HepG2 (cell line): Measurements from ENCODE around the gene PMEL. TPM values are rescaled to one million over a fixed set of nuclear protein-coding genes. Genes with fewer than 3 reads are reported as not detected.

Source experiments
- ATAC-seq: fragments of 200-7000 bp; cut with Tn5 transposase; 3 replicates; pipeline ENCODE4 v1.9.1; 2020; ENCODE audit warnings: mild to moderate bottlenecking, moderate library complexity
- BruUV-seq: library from RNA; stranded (reverse); fragments of 400-500 nt; replicated peaks from 2 replicates; lab custom pipeline; 2021; lab: Mats Ljungman, UMichigan
- CTCF ChIA-PET: fragments of 300-600 bp; formaldehyde crosslinking; extraction: SDS; loops from one replicate; lab custom pipeline; 2021; ENCODE audit warnings: low total read pairs, inconsistent platforms, low intra/inter-chr PET ratio; lab: Yijun Ruan, JAX
- POLR2A ChIA-PET: fragments of 350-600 bp; sonication (Branson Sonifier 250); formaldehyde crosslinking; loops from one replicate; lab custom pipeline; 2020; ENCODE audit warnings: antibody characterized with exemption, inconsistent platforms; lab: Yijun Ruan, JAX
- DNase-seq: peaks from one replicate; pipeline ENCODE4 v3.0.0-alpha.2; 2015; ENCODE audit warnings: low spot score
- FAIRE-seq: peaks from 3 replicates; lab custom pipeline; 2011; peaks lifted over from hg19 to GRCh38; lab: Jason Lieb, UNC
- H2AFZ ChIP-seq: one replicate; pipeline ENCODE4 v1.6.1; 2011; ENCODE audit warnings: low read length, inconsistent platforms
- H3K27ac ChIP-seq: fragments of 300-600 bp; 3 replicates; pipeline ENCODE4 v1.8.0; 2011; ENCODE audit warnings: mixed run types, mild to moderate bottlenecking, mixed read lengths, low read length, inconsistent platforms; ENCODE audit not compliant: insufficient read depth; ENCODE audit errors: extremely low read length
- H3K27me3 ChIP-seq, 2 experiments: fragments of 200-600 bp in 1 of 2; 2 replicates in 1 of 2; 3 replicates in 1 of 2; pipeline versions ENCODE4 v1.6.0 to v1.8.0; 2011; ENCODE audit warnings: low read length in 2 of 2, mild to moderate bottlenecking in 2 of 2, moderate library complexity in 2 of 2, inconsistent platforms in 1 of 2; ENCODE audit not compliant: insufficient read depth in 2 of 2, control insufficient read depth in 1 of 2
- H3K36me3 ChIP-seq, 2 experiments: fragments of 200-600 bp in 1 of 2; replicated peaks in 1 of 2; 2 replicates in 1 of 2; 3 replicates in 1 of 2; pipeline versions ENCODE4 v1.5.1 to v1.8.0; 2011; ENCODE audit warnings: low read length in 2 of 2, inconsistent platforms in 1 of 2; ENCODE audit not compliant: insufficient read depth in 2 of 2, control insufficient read depth in 1 of 2
- H3K4me1 ChIP-seq: 2 replicates; pipeline ENCODE4 v1.5.1; 2012; ENCODE audit warnings: low read length, inconsistent platforms; ENCODE audit not compliant: insufficient read depth
- H3K4me2 ChIP-seq: 2 replicates; pipeline ENCODE4 v1.6.0; 2011; ENCODE audit warnings: low read depth, low read length, inconsistent platforms
- H3K4me3 ChIP-seq, 3 experiments: fragments of 200-600 bp in 1 of 3; sonication (generic), shearing (Covaris generic) in 1 of 3; replicated peaks in 1 of 3; 2 replicates each; pipeline ENCODE4 v1.5.1; 2011 to 2016; ENCODE audit warnings: low read length in 3 of 3, inconsistent platforms in 2 of 3, low read depth in 2 of 3, mild to moderate bottlenecking in 2 of 3, control low read depth in 1 of 3, mixed read lengths in 1 of 3; ENCODE audit not compliant: insufficient read depth in 1 of 3
- H3K79me2 ChIP-seq: one replicate; pipeline ENCODE4 v1.6.1; 2011; ENCODE audit warnings: low read length, inconsistent platforms; ENCODE audit not compliant: insufficient read depth
- H3K9ac ChIP-seq: 2 replicates; pipeline ENCODE4 v1.6.0; 2011; ENCODE audit warnings: mild to moderate bottlenecking, low read depth, low read length, inconsistent platforms; ENCODE audit not compliant: insufficient read depth
- H3K9me3 ChIP-seq: 2 replicates; pipeline ENCODE4 v1.5.1; 2012; ENCODE audit warnings: mild to moderate bottlenecking, low read length
- H4K20me1 ChIP-seq: 2 replicates; pipeline ENCODE4 v1.6.0; 2011; ENCODE audit warnings: inconsistent platforms, mild to moderate bottlenecking, low read length, moderate library complexity; ENCODE audit not compliant: insufficient read depth
- HNF4A ChIP-seq: sonication (generic); formaldehyde crosslinking; IDR thresholded peaks from 2 replicates; pipeline ENCODE4 v1.4.0; 2020; ENCODE audit warnings: missing genetic modification reagents
- HNF4G ChIP-seq, 2 experiments: sonication (generic) in 1 of 2; formaldehyde crosslinking in 1 of 2; IDR thresholded peaks; 2 replicates each; pipeline versions ENCODE4 v1.4.0 to v1.6.1; 2011 to 2020; ENCODE audit warnings: borderline replicate concordance in 2 of 2, low read depth in 2 of 2, mild to moderate bottlenecking in 2 of 2, low read length in 1 of 2, missing genetic modification reagents in 1 of 2, moderate library complexity in 1 of 2
- IRF2 ChIP-seq: IDR thresholded peaks from 2 replicates; pipeline ENCODE4 v1.6.1; 2018; ENCODE audit warnings: missing genetic modification reagents, missing compliant biosample characterization
- NR2C2 ChIP-seq: sonication (generic); formaldehyde crosslinking; IDR thresholded peaks from 2 replicates; pipeline ENCODE4 v1.4.0; 2020; ENCODE audit warnings: missing genetic modification reagents, mild to moderate bottlenecking, moderate library complexity, borderline replicate concordance
- RFXANK ChIP-seq: IDR thresholded peaks from 2 replicates; pipeline ENCODE4 v1.6.1; 2016
- ZNF276 ChIP-seq: sonication (generic); formaldehyde crosslinking; IDR thresholded peaks from 2 replicates; pipeline ENCODE4 v1.4.0; 2020; ENCODE audit warnings: mild to moderate bottlenecking, low read depth, missing genetic modification reagents
- ZNF343 ChIP-seq: sonication (generic); formaldehyde crosslinking; IDR thresholded peaks from 2 replicates; pipeline ENCODE4 v1.4.0; 2020; ENCODE audit warnings: mild to moderate bottlenecking, missing genetic modification reagents
- ZNF687 ChIP-seq: sonication (generic); formaldehyde crosslinking; IDR thresholded peaks from 2 replicates; pipeline ENCODE4 v1.5.1; 2020; ENCODE audit warnings: mild to moderate bottlenecking, missing genetic modification reagents, moderate library complexity
- WGBS: methylation state at CpG from one replicate; pipeline ENCODE4 v1.1.6; 2017; ENCODE audit warnings: low lambda C conversion rate; 5-methylcytosine and 5-hydroxymethylcytosine counted together
- in situ Hi-C: cut with HindIII; loops from 2 replicates; pipeline ENCODE4 v1.10.0; 2017; ENCODE audit warnings: low pct_unique_long_range_greater_than_20kb; ENCODE audit not compliant: extremely low pct_ligation_motif_present
- intact Hi-C: fragments of 100-400 bp; cut with micrococcal nuclease; formaldehyde crosslinking; loops from one replicate; pipeline ENCODE4 v1.10.0; 2022; ENCODE audit not compliant: unreplicated experiment
- polyA plus RNA-seq, 8 experiments: library from polyadenylated mRNA; depleted of rRNA in 3 of 8; stranded (reverse) in 7 of 8; unstranded in 1 of 8; fragments of >200 nt; fragmentation: Illumina TruSeq in 4 of 8; extraction: Trizol in 4 of 8; gene quantifications; 2 replicates each; pipeline versions ENCODE4 v1.2.1 to v1.2.3, GENCODE V29; 2011 to 2016; ENCODE audit warnings: low read depth in 4 of 8, missing spikeins in 1 of 8, mixed read lengths in 1 of 8; ENCODE audit not compliant: insufficient read depth in 1 of 8
- total RNA-seq, 5 experiments: library from RNA; depleted of rRNA; stranded (reverse); fragments of >200 nt; fragmentation: Illumina TruSeq; extraction: Trizol; gene quantifications; 2 replicates each; pipeline ENCODE4 v1.2.3, GENCODE V29; 2016; ENCODE audit warnings: low read depth in 1 of 5

The PMEL gene
- total and polyA plus RNA-seq, 2 of the 13 experiments (the other 11 are each of a cell fraction or from before 2014, with no cell fraction given) = 0.49 to 3.3 TPM

- peak overlapping the region; percentile 37; the same call in 1 of the 2 replicates for H3K4me2 ChIP-seq
- no TSS peak for BruUV-seq
- TF ChIP-seq ZNF687 (CRISPR knock-in tag) (peak; percentile 22; the same call in 1 of the 2 replicates), HNF4G (IDR thresholded peaks at IDR 0.05; ENCODE audit: borderline replicate concordance, low read depth, low read length) (no peak), HNF4G (CRISPR knock-in tag; IDR thresholded peaks at IDR 0.05; ENCODE audit: borderline replicate concordance, low read depth) (no peak), IRF2 (CRISPR knock-in tag) (no peak), NR2C2 (peak; percentile 63), HNF4A (CRISPR knock-in tag) (peak; percentile 28; the same call in 1 of the 2 replicates), ZNF276 (CRISPR knock-in tag) (no peak), RFXANK (no peak), ZNF343 (CRISPR knock-in tag) (no peak)
- H3K27me3 ChIP-seq = no peaks in the 10 kb centered on the region
- POLR2A ChIA-PET = interaction anchor here (0.7 to 4.9 kb wide), 2 partner anchors 17 to 27 kb away, joined by 3 to 23 read pairs; partner anchors contain the start of gene RAB5B
- H3K9ac ChIP-seq = no peak overlapping the region
- no peak overlapping the region for H2AFZ ChIP-seq
- ATAC-seq (peak; percentile 15; the same call in 1 of the 3 replicates), DNase-seq (no peak), FAIRE-seq (no peak)
- no peaks in the 10 kb centered on the region for H4K20me1 ChIP-seq
- H3K36me3 ChIP-seq = no peaks in the 10 kb centered on the region
- H3K79me2 ChIP-seq = no peaks in the 10 kb centered on the region
- peaks cover 12% of the 10 kb centered on the region for H3K4me1 ChIP-seq
- CTCF ChIA-PET = no interaction called here
- H3K27ac ChIP-seq = no peak overlapping the region
- in situ Hi-C loops (no loop called here), intact Hi-C loops (no loop called here)
- no peaks in the 10 kb centered on the region for H3K9me3 ChIP-seq
- no peak overlapping the region; a peak in 1 of 6 replicates for H3K4me3 ChIP-seq
- WGBS = 26% methylated on average over 3 of the region's 5 CpGs
Observed at GRCh38 chr12:55957106-55957859, 8.6 kb downstream of the PMEL start.
